HepG2 (cell line): Measurements from ENCODE around the gene SEPHS2. TPM values are rescaled to one million over a fixed set of nuclear protein-coding genes. Genes with fewer than 3 reads are reported as not detected.

Experiments
- AKAP8 ChIP-seq: sonication (generic); formaldehyde crosslinking; IDR thresholded peaks from 2 replicates; pipeline ENCODE4 v1.5.1; 2020; ENCODE audit warnings: mild to moderate bottlenecking, missing genetic modification reagents
- ATF7-NPFF ChIP-seq: sonication (generic); formaldehyde crosslinking; IDR thresholded peaks from 2 replicates; pipeline ENCODE4 v1.8.1; 2023; ENCODE audit warnings: mild to moderate bottlenecking, low read depth, missing genetic modification reagents, moderate library complexity
- CHD2 ChIP-seq: IDR thresholded peaks from 2 replicates; pipeline ENCODE4 v1.6.1; 2011; ENCODE audit warnings: low read depth, low read length, improper control_type of control experiment
- FOXO1 ChIP-seq: sonication (generic); formaldehyde crosslinking; IDR thresholded peaks from 2 replicates; pipeline ENCODE4 v1.4.0; 2020; ENCODE audit warnings: missing genetic modification reagents
- HIVEP1 ChIP-seq: sonication (generic); formaldehyde crosslinking; IDR thresholded peaks from 2 replicates; pipeline ENCODE4 v1.4.0; 2020; ENCODE audit warnings: mild to moderate bottlenecking, missing genetic modification reagents
- JARID2 ChIP-seq: sonication (generic); formaldehyde crosslinking; IDR thresholded peaks from 2 replicates; pipeline ENCODE4 v1.8.1; 2023; ENCODE audit warnings: missing genetic modification reagents, inconsistent platforms; ENCODE audit not compliant: insufficient replicate concordance
- MEIS1 ChIP-seq: sonication (generic); formaldehyde crosslinking; IDR thresholded peaks from 2 replicates; pipeline ENCODE4 v1.9.0; 2021; ENCODE audit warnings: mild to moderate bottlenecking, missing genetic modification reagents, moderate library complexity, borderline replicate concordance
- MIER2 ChIP-seq: IDR thresholded peaks from 2 replicates; pipeline ENCODE4 v1.6.1; 2016; ENCODE audit warnings: missing biosample characterization, missing genetic modification reagents
- MTA3 ChIP-seq: sonication (generic); formaldehyde crosslinking; IDR thresholded peaks from 2 replicates; pipeline ENCODE4 v1.4.0; 2020; ENCODE audit warnings: missing genetic modification reagents
- NCOR1 ChIP-seq: fragments of 200-600 bp; sonication (generic); IDR thresholded peaks from 2 replicates; pipeline ENCODE4 v1.7.0; 2017; ENCODE audit warnings: antibody characterized with exemption, low read length, borderline replicate concordance
- RXRA ChIP-seq: sonication (generic); formaldehyde crosslinking; IDR thresholded peaks from 2 replicates; pipeline ENCODE4 v1.5.1; 2020; ENCODE audit warnings: missing genetic modification reagents
- TAF15 ChIP-seq: fragments of 200-400 bp; formaldehyde crosslinking; IDR thresholded peaks from one replicate; pipeline ENCODE4 v1.6.1; 2018; ENCODE audit warnings: mild to moderate bottlenecking, low read depth, low read length; ENCODE audit not compliant: poor library complexity, severe bottlenecking
- TFDP1 ChIP-seq: IDR thresholded peaks from 2 replicates; pipeline ENCODE4 v1.6.1; 2016; ENCODE audit warnings: missing compliant biosample characterization, missing genetic modification reagents, borderline replicate concordance
- ZFP36 ChIP-seq: fragments of 150-350 bp; IDR thresholded peaks from 2 replicates; pipeline ENCODE4 v1.6.1; 2018; ENCODE audit warnings: borderline replicate concordance, low read length, low read depth; ENCODE audit not compliant: partially characterized antibody
- ZNF121 ChIP-seq: sonication (generic); formaldehyde crosslinking; IDR thresholded peaks from 2 replicates; pipeline ENCODE4 v1.5.0; 2020; ENCODE audit warnings: mild to moderate bottlenecking, missing genetic modification reagents
- ZNF430 ChIP-seq: sonication (generic); formaldehyde crosslinking; IDR thresholded peaks from 2 replicates; pipeline ENCODE4 v1.9.0; 2021; ENCODE audit warnings: mild to moderate bottlenecking, missing genetic modification reagents
- ZNF607 ChIP-seq: sonication (generic); formaldehyde crosslinking; IDR thresholded peaks from 2 replicates; pipeline ENCODE4 v1.5.1; 2020; ENCODE audit warnings: missing genetic modification reagents, mild to moderate bottlenecking, borderline replicate concordance
- ZNF709 ChIP-seq: sonication (generic); formaldehyde crosslinking; IDR thresholded peaks from 2 replicates; pipeline ENCODE4 v1.5.0; 2020; ENCODE audit warnings: mild to moderate bottlenecking, missing genetic modification reagents
- ZNF713 ChIP-seq: sonication (generic); formaldehyde crosslinking; IDR thresholded peaks from 2 replicates; pipeline ENCODE4 v1.4.0; 2020; ENCODE audit warnings: mild to moderate bottlenecking, missing genetic modification reagents
- ZNF775 ChIP-seq: sonication (generic); formaldehyde crosslinking; IDR thresholded peaks from 2 replicates; pipeline ENCODE4 v1.4.0; 2020; ENCODE audit warnings: missing genetic modification reagents, mild to moderate bottlenecking, moderate library complexity, borderline replicate concordance
- polyA plus RNA-seq, 8 experiments: library from polyadenylated mRNA; depleted of rRNA in 3 of 8; stranded (reverse) in 7 of 8; unstranded in 1 of 8; fragments of >200 nt; fragmentation: Illumina TruSeq in 4 of 8; extraction: Trizol in 4 of 8; gene quantifications; 2 replicates each; pipeline versions ENCODE4 v1.2.1 to v1.2.3, GENCODE V29; 2011 to 2016; ENCODE audit warnings: low read depth in 4 of 8, missing spikeins in 1 of 8, mixed read lengths in 1 of 8; ENCODE audit not compliant: insufficient read depth in 1 of 8
- total RNA-seq, 5 experiments: library from RNA; depleted of rRNA; stranded (reverse); fragments of >200 nt; fragmentation: Illumina TruSeq; extraction: Trizol; gene quantifications; 2 replicates each; pipeline ENCODE4 v1.2.3, GENCODE V29; 2016; ENCODE audit warnings: low read depth in 1 of 5
- TF ChIP-seq, protein P1 (sequence below): sonication (generic); formaldehyde crosslinking; IDR thresholded peaks from 2 replicates; pipeline ENCODE4 v1.8.0; 2022; ENCODE audit warnings: mild to moderate bottlenecking, missing genetic modification reagents
- TF ChIP-seq, protein P2 (sequence below): sonication (generic); formaldehyde crosslinking; IDR thresholded peaks from 2 replicates; pipeline ENCODE4 v1.4.0; 2020; ENCODE audit warnings: missing genetic modification reagents, borderline replicate concordance
- TF ChIP-seq, protein P3 (sequence below): sonication (generic); formaldehyde crosslinking; IDR thresholded peaks from 2 replicates; pipeline ENCODE4 v1.5.1; 2020; ENCODE audit warnings: missing genetic modification reagents, mild to moderate bottlenecking, borderline replicate concordance

The SEPHS2 gene
- total and polyA plus RNA-seq, 2 of the 13 experiments (the other 11 are each of a cell fraction or from before 2014, with no cell fraction given) = 20.7 to 127 TPM

DNA sequence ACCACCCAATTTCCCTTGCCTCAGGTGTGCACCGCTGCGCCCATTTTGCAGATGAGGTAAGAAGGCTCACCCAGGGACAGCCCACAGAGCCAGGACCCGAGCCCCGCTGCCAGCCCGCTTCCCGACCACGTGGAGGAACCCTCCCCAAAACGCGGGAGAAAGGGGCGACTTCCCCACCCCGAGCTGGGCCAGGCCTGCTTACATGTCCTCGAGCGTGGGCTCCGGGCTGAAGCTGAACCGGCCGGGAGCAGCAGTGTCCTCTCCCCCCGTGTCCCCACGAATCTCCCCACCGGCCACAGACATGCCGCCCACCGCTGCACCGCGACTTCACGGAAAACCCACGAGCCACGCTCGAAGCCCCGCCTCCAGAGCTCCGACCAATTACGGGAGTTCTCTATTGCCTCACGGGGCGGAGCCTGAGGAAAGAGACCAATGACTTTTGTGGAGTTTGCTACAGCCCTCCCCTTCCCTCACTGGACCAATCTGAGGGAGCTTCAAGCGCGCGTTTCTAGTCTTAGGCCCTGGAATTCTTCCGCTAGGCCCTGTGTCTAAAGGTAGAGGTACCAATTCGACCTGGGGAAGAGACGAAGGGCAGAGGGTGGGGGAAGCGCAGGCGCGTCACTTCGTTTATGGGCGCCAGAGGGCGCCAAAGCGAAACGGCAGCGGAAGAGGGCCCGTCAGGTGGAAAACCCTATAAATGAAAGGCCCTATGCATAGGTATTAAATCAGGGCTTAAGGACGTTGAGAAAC, 15.8 kb downstream of the SEPHS2 start, which contains the start of gene DCTPP1 (continued):
- TF ChIP-seq, protein P1, sequence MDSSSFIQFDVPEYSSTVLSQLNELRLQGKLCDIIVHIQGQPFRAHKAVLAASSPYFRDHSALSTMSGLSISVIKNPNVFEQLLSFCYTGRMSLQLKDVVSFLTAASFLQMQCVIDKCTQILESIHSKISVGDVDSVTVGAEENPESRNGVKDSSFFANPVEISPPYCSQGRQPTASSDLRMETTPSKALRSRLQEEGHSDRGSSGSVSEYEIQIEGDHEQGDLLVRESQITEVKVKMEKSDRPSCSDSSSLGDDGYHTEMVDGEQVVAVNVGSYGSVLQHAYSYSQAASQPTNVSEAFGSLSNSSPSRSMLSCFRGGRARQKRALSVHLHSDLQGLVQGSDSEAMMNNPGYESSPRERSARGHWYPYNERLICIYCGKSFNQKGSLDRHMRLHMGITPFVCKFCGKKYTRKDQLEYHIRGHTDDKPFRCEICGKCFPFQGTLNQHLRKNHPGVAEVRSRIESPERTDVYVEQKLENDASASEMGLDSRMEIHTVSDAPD (CRISPR knock-in tag) = peak; percentile 63; the same call in 1 of the 2 replicates
- TF ChIP-seq JARID2 = peak; percentile 64
- TF ChIP-seq, protein P2, sequence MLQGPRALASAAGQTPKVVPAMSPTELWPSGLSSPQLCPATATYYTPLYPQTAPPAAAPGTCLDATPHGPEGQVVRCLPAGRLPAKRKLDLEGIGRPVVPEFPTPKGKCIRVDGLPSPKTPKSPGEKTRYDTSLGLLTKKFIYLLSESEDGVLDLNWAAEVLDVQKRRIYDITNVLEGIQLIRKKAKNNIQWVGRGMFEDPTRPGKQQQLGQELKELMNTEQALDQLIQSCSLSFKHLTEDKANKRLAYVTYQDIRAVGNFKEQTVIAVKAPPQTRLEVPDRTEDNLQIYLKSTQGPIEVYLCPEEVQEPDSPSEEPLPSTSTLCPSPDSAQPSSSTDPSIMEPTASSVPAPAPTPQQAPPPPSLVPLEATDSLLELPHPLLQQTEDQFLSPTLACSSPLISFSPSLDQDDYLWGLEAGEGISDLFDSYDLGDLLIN (CRISPR knock-in tag) = no peak
- TF ChIP-seq ZNF607 = peak; percentile 53; the same call in 1 of the 2 replicates
- no peak for TF ChIP-seq ZFP36
- TF ChIP-seq ZNF713 = peak; percentile 83; the same call in 1 of the 2 replicates
- TF ChIP-seq ZNF709 (CRISPR knock-in tag) = peak; percentile 64; the same call in 1 of the 2 replicates
- TF ChIP-seq CHD2 = 0 out of 2 replicates have a peak, but pooled peaks have one; percentile 27
- peak; percentile 58 for TF ChIP-seq TFDP1
- TF ChIP-seq ZNF121 = no peak; the same call in 1 of the 2 replicates
- TF ChIP-seq TAF15 = no peak
- TF ChIP-seq FOXO1 (CRISPR knock-in tag) = no peak
- peak; percentile 80 for TF ChIP-seq MIER2
- peak; percentile 82; the same call in 1 of the 2 replicates for TF ChIP-seq ZNF430 (CRISPR knock-in tag)
- no peak for TF ChIP-seq MTA3 (CRISPR knock-in tag)
- peak; percentile 64; the same call in 1 of the 2 replicates for TF ChIP-seq NCOR1
- peak; percentile 80 for TF ChIP-seq RXRA (CRISPR knock-in tag)
- peak; percentile 52 for TF ChIP-seq HIVEP1
- peak; percentile 73; the same call in 1 of the 2 replicates for TF ChIP-seq ZNF775 (CRISPR knock-in tag)
- TF ChIP-seq ATF7-NPFF (CRISPR knock-in tag) = peak; percentile 74; the same call in 1 of the 2 replicates
- TF ChIP-seq, protein P3, sequence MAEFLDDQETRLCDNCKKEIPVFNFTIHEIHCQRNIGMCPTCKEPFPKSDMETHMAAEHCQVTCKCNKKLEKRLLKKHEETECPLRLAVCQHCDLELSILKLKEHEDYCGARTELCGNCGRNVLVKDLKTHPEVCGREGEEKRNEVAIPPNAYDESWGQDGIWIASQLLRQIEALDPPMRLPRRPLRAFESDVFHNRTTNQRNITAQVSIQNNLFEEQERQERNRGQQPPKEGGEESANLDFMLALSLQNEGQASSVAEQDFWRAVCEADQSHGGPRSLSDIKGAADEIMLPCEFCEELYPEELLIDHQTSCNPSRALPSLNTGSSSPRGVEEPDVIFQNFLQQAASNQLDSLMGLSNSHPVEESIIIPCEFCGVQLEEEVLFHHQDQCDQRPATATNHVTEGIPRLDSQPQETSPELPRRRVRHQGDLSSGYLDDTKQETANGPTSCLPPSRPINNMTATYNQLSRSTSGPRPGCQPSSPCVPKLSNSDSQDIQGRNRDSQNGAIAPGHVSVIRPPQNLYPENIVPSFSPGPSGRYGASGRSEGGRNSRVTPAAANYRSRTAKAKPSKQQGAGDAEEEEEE (CRISPR knock-in tag) = no peak; the same call in 1 of the 2 replicates
- no peak for TF ChIP-seq MEIS1 (CRISPR knock-in tag)
- TF ChIP-seq AKAP8 = peak; percentile 33; the same call in 1 of the 2 replicates
